ENCODE data around the gene SEC61A1. TPM values are rescaled to one million over a fixed set of nuclear protein-coding genes. Genes with fewer than 3 reads are reported as not detected.

The SEC61A1 gene
- total RNA-seq, 4 donors from 2014 or later, result 104 to 218 (median 165) TPM

GRCh38 chr3:128070898-128071591, 18.8 kb downstream of the SEC61A1 start:
- no peak overlapping the region for H3K27ac ChIP-seq
- 91 to 95% methylated on average over 6 to 8 of the region's 13 CpGs for WGBS, 2 donors
- H3K36me3 ChIP-seq, result peaks cover 54 to 64% of the 10 kb centered on the region in 2 donors
- H3K27me3 ChIP-seq, result no peaks in the 10 kb centered on the region
- H3K4me3 ChIP-seq (replicated peaks in 1 of 3), result no peak overlapping the region
- intact Hi-C loops (cut with DNase I), result no loop called here
- TF ChIP-seq CTCF (IDR thresholded peaks at IDR 0.05) (no peak), POLR2A (IDR thresholded peaks at IDR 0.05) (no peak)
- peaks cover 4 to 9% of the 10 kb centered on the region in 2 donors for H3K4me1 ChIP-seq
- no peaks in the 10 kb centered on the region for H3K9me3 ChIP-seq
- no peak for DNase-seq

GRCh38 chr3:128071771-128072453, 19.7 kb downstream of the SEC61A1 start:
- Histone ChIP-seq H3K4me1 (peaks cover 8 to 17% of the 10 kb centered on the region in 2 donors), H3K27ac (no peak overlapping the region), H3K4me3 (replicated peaks in 1 of 3) (no peak overlapping the region), H3K27me3 (no peaks in the 10 kb centered on the region), H3K36me3 (peaks cover 45 to 55% of the 10 kb centered on the region in 2 donors), H3K9me3 (no peaks in the 10 kb centered on the region)
- intact Hi-C loops (cut with DNase I), result no loop called here
- TF ChIP-seq CTCF (IDR thresholded peaks at IDR 0.05) (no peak), POLR2A (IDR thresholded peaks at IDR 0.05) (no peak)
- DNase-seq, result no peak
- 88 to 94% methylated on average over 5 to 9 of the region's 11 CpGs for whole genome bisulfite sequencing, 2 donors

- whole genome bisulfite sequencing, 2 donors, result 83 to 88% methylated on average over 11 to 13 of the region's 13 CpGs
- Histone ChIP-seq H3K36me3 (peaks cover 38 to 48% of the 10 kb centered on the region in 2 donors), H3K27ac (no peak overlapping the region), H3K9me3 (no peaks in the 10 kb centered on the region), H3K4me3 (replicated peaks in 1 of 3) (no peak overlapping the region), H3K27me3 (no peaks in the 10 kb centered on the region), H3K4me1 (peaks cover 8 to 22% of the 10 kb centered on the region in 2 donors)
- TF ChIP-seq POLR2A (IDR thresholded peaks at IDR 0.05) (no peak), CTCF (IDR thresholded peaks at IDR 0.05) (no peak)
- DNase-seq, result no peak
- intact Hi-C loops (cut with DNase I), result no loop called here
Measured at GRCh38 chr3:128072454-128073184, 20.4 kb downstream of the SEC61A1 start.

GRCh38 chr3:128073185-128073725, 21.0 kb downstream of the SEC61A1 start:
- no peaks in the 10 kb centered on the region for H3K9me3 ChIP-seq
- H3K36me3 ChIP-seq, result peaks cover 32 to 42% of the 10 kb centered on the region in 2 donors
- H3K27me3 ChIP-seq, result no peaks in the 10 kb centered on the region
- H3K27ac ChIP-seq, result no peak overlapping the region
- no peak for DNase-seq
- no peak overlapping the region for H3K4me3 ChIP-seq (replicated peaks in 1 of 3)
- 91 to 94% methylated on average over 5 to 6 of the region's 6 CpGs for WGBS, 2 donors
- peaks cover 8 to 22% of the 10 kb centered on the region in 2 donors for H3K4me1 ChIP-seq
- no peak for TF ChIP-seq CTCF (IDR thresholded peaks at IDR 0.05)
- TF ChIP-seq POLR2A (IDR thresholded peaks at IDR 0.05), result no peak
- intact Hi-C loops (cut with DNase I), result no loop called here
